GM21737 (cell line): ENCODE results near the gene CC2D1B.

Experiments
- ATAC-seq: cut with Tn5 transposase; IDR thresholded peaks from one replicate; pipeline ENCODE4 v1.9.1; 2021; ENCODE audit warnings: mild to moderate bottlenecking, moderate library complexity; ENCODE audit not compliant: unreplicated experiment

Gene CC2D1B

DNA sequence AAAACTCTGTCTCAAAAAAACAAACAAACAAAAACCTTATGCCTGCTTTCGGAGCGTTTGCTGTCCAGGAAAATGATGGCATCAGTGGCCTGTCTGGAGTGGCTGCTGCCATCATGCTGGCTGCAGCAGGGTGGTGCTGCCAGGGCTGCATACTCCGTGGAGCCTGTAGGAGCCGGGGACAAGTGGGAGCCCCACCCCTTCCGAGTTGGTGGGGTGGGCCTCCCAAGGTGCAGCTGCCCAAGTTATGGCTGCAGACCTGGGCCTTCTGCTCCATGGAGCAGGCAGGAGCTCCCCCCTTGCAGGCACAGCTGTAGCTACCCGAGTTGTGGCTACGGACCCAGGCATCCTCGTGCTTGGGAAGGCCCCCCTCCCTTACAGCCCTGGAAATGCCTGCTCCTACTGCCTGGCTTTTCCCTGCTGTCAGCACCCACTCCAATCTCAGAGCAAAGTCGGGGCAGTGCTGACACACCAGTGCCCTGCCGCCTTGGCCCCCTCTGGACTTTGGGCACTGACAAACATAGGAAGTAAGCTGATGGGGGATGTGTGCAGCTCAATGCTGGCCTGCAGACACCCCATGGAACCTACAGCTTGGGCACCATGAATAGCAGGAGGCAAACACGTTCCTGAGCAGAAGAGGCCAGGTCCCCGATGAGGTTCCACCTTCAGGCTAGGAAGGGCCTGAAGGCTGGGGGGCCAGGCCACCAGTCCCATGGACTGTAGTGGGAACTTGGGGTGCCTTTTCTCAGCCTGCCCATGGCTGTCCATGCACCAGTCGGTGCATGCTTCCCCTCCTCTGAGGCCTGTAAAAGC is 60.4 kb downstream of the CC2D1B start:
- no peak for ATAC-seq
